ENCODE data around the gene LAMTOR2.

LAMTOR2 gene

DNA sequence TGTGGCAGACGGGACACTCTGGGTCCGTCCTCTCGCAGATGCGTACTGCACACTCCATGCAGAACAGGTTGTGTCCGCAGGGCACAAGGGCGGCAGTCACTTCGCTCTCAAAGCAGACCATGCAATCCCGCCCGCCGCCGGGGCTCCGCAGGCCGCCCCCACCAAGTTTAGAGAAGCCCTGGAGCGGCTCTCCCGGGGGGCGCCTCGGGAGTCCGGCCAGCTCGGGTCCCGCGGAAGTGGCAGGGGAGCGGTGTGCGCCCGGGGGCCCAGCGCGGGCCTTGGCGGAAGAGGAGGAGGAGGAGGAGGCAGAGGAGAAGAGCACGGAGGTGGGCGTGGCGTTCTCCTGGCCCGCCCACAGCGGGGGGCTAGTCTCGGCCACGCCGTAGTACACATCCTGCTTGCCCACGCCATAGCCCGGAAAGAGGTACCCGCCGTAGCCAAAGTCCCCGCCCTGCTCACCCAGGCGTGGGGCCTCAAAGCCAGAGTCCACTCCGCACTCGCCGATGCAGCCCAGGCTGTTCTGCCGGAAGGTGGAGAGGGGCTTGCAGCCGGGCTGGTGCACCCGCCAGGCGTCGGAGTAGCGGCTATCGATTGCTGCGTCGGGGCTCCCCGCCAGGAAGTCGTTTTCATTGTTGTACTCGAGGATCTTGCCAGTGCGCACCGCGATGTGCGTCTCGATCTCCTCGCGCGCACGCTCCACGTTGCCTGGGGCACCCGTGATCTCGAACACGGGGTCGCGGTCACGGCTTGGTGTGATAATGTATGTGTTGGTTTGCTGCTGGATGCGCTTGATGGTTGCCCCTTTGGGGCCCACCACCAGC lies 22.2 kb downstream of the LAMTOR2 start:
- no peak for DNase-seq

DNA sequence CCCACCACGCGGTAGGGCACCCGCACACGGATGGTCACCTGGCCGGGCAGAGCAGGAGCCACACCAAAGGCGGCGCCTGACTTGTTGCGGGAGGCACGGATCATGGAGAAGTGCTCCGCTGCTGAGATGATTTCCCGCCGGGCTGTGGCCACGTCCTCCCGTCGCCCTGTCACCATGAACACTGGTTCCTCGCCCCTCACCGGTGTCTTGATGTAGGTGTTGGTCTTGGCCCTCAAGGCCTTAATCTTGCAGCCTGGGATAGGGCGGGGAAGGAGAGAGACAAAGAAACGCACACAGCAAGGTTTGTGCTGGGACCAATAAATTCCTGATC lies 22.8 kb downstream of the LAMTOR2 start:
- no peak for DNase-seq

DNA sequence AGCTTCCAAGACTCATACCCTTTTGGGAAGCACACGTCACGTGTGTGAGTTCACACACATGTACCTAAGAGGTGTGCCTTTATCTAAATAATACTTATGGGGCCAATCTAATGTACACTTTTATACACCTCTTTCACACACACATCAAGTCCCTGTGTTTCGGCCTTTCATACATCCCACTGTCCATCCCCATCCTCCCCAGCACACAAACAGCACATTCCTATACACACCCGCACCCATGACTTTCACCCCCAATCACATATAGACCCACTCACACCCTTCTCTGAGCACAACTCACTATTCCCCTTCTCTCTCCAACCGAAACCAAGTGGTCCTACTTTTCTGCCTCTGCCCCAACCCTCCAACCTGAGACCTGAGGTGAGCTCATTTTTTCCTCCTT lies 24.1 kb downstream of the LAMTOR2 start:
- no peak for DNase-seq

DNA sequence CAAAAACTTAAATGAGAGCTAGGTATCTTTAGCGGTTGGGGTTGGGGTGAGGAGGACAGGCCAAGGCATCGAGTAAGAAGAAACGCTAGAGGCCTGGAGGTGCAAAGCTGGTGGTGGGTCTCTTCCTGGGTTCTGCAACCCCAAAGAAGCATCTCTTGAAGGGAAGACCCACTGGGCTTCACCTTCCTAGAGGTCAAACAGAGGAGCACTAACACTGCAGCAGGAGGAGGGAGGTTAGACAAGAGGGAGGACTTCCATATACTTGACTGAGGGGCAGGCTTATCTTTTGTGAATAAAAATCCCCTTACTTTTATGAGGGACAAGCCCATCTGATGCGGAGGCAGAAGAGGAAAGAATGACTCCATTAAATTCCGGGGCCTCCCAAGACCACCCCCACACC lies 25.2 kb downstream of the LAMTOR2 start:
- no peak for DNase-seq

DNA sequence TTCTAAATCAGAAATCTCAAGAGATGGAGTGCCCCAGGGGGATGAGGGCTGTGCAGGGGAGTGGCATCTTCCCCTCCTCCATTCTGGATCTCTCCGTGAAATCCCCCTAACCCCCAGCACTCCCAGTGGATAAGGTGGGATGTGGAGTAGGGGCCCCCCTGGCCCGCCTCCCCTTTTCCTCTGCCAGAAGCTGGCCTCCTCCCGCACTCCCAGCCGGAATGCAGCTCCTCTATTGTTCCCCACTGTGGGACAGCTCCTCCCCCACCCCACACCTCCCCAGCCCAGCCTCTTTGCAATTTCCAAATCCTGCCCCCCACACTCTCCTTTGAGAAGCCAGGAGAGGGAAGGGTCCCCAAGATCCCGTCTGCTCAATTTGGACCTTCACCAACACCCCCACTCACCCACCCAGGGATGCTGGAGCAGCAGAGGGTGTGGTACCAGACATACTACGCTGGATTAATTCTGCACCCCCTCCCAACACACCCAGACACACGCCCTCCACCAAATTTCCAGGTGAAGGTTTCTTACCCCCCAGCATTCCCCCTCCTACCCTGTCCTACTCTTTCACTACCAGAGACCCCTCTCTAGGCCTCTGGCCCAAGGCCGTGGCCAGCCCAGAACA lies 25.8 kb downstream of the LAMTOR2 start:
- no peak for DNase-seq

DNA sequence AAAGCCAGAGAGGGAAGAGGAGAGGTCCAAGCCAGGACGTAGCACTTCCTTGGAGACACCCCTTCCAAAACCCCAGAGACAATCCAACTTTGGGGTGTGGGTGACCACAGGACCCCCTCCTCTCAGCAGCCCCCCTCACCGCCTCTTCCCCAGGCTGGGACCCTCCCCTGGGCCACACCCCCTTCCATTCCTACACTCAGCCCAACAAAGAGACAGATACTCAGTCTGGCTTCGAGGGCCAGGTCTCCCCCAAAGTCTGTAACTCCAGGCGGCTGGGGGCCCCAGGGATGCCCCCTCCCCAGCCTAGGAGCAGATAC lies 26.2 kb downstream of the LAMTOR2 start:
- DNase-seq = no peak

DNA sequence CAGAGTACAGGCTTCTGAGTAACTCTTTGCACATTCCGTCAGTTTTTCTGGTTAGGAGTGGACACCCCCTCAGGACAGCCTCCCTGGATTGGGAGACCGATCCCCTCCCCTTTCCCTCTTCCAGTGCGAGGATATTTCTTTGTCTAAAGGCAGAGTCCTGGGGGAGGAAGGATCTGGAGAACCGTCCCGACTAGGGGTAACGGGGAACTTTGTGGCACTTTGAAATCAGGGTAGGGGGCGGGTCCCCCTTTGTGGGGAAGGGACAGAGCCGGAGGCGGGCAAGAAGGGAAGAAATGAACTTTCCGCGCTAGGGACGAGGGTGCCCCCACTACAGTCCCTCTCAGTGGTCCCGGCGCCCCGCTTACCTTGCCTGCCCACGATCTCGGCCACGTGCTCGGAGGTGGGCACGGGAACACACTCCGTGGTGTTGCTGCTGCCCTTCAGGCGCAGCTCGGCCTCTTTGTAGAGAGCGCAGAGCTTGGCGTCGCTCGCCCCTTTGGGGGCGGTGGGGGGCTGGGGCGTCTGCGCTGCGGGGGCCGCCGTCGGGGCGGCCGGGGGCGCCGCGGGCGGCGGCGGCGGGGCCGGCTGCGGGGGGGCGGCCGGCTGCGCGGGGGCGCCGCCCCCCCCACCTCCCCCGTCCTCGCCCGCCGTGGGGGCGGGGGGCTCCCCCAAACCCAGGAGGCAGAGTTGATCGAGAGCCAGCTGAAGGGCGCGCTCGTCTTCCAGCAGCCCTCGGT lies 26.8 kb downstream of the LAMTOR2 start:
- no peak for DNase-seq

DNA sequence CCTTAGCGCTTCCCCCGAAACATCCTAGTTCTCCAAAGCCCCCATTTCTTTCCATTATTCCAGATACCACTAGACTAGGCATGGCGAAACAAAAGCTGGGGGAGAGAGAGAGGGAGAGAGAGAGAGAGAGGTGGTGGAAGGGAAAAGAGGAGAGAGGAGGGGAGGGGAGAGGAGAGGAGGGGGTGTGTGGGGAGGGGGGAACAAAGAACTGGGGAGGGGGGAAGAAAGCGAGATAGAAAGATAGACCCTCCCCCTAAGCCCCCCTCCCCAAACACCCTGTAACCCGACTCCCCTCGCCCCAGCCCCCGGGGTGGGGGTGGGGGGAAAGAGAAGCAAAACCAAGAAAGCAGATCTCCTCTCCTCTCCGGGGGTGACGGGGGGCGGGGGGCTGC lies 27.3 kb downstream of the LAMTOR2 start:
- no peak for DNase-seq

DNA sequence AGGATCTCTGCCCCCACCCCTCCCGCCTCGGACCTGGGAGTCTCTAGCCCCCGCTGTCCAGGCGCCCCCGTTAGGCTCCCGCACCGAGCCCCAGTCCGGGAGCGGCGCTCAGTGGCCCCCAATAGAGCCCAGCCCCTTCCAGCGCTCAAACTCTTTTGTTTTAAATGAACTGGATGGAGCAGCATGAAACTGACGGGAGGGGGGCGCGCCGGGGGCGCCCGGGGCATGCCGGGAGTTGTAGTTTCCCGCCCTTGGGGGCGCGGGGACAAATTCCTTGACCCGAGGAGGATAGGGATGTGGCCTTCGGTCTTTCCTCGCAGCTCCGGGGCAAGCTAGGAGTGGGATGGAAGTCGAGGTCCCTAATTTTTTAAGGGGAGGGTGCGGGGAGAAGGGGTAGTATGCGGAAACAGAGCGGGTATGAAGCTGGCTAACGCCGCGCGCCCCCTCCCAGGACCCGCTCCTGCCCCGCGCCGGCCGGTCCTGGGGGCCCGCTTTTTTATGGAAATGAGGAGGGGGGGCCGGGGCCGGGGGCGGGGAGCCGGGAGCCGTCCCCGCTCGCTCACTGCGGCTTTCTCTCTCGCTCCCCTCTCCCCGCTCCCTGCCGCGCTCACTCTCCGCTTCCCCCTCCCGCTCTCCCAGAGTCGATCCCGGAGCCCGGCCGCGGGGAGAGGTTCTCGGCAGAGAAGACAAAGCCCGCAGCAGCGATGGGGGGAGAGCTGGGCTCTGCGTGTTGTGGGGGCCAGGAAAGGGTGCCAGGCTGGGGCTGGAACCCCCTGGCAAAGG lies 27.9 kb downstream of the LAMTOR2 start, which contains the start of gene MEX3A:
TSS of gene MEX3A (minus strand) at position 157 of the 783 bp plus-strand sequence. CDS start 467 bp downstream, outside the sequence.
- DNase-seq = peak; percentile 55

DNA sequence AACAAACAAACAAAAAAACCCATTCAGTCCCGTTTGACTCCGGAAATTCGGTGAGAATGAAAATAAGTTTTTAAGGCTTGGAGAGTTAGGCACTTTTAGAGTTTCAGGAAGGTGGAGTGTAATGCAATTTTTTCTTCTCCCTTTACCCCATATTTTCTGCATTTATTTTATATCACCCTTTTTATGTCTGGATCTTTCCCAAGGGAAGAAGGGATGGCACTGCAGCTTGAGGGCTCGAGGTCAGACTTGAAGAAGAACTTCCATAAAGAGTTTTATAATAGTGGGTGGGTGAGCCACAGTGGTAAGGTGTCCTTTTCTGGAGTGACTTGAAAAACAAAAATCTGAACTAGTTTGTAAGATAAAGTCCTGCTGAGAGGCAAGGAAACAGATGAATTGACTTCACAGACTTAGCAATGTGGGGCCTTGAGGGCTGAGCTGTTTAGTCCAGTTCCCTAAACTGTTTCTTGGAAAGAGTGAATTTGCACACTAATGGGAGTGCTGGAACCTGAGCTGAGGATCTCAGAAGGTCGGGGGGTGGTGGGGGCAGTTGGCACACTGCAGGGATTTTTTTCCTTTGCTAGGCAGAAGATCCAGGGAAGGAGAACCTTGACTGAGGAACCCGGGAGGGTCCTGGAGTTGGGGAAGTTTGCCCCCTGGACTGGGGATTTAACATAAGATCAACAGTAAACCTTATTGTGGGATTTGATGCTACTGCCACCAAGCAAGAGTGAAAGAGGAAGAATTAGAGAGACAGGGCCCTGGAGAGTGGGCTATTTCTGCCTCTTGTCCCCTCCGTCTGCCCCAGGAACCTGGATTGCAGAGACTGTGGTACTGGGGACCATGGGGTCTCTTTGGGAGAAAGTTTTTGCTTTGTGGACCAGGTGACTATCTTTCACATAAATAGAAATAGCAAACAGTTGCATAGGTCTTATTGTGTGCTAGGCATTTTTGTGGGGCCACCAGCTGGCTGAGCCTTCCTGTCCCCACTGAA lies 29.5 kb downstream of the LAMTOR2 start:
- no peak for DNase-seq

DNA sequence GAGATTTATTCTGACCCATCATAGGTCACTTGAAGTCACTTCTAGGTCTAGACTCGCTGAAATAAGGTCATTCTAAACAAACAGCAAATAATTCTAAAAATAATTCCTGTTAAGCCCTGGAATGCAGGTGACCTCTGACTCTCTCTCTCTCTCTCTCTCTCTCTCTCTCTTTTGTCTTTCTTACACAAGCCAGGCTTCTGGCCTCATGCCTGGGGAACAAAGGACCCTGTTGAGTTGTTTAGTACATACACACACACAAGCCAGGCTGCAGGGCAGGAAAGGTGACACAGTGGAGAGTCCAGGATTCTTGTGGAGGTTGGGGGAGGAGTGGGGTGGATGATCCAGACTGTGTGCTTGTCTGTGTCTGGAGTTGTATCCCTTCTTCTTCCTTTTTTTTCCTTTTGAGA lies 31.7 kb downstream of the LAMTOR2 start:
- DNase-seq = no peak

DNA sequence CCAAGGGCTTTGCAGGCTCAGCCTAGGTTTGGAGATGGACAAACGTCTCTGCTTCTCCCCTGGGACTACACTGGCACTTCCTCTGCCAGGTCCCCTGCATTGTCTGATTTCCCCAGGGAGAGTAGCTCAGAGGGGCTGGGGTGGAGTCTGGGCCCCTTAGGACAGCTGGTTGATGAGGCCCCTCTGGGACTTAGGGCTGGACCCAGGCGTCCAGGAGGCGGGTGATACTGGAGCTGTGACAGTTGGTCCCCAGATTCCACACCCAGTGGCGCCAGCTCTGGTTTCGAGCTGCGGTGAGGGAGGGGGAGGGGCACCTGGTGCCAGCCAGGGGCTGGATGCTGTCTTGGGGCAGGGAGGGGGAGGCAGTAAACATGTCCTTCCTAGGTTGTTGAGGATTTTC lies 35.1 kb downstream of the LAMTOR2 start:
- no peak for DNase-seq

DNA sequence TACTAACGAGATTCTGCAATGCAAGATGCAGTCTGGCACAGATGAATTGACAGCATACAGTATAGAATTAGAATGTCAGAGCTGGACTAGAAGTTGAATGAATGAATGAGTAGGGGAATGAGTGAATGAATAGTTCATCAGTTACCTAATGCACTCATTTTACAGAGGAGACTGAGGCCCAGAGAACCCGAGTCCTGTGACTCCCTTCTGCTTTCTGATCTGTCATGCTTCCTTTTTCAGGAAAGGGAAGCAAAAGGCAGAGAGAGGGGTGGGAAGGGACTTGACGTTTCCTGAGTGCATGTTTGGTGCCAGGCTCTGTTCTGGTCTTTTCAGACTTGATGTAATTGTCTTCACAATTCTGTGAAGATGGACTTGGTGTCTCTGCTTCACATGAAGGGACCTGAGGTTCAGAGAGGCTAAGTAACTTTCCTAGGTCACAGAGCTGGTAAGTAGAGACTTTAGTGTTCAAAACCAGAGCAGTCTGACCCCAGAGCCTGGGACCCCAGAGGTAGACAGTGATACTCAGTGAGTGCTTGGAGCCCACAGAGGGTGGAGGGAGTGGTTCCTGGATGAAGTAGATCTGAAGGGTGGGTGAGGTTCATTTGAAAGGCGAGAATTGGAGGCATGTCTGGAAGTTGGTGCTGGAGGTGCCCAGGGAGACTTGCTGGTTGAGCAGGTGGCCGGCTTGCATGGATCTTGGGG lies 35.7 kb downstream of the LAMTOR2 start:
- no peak for DNase-seq

DNA sequence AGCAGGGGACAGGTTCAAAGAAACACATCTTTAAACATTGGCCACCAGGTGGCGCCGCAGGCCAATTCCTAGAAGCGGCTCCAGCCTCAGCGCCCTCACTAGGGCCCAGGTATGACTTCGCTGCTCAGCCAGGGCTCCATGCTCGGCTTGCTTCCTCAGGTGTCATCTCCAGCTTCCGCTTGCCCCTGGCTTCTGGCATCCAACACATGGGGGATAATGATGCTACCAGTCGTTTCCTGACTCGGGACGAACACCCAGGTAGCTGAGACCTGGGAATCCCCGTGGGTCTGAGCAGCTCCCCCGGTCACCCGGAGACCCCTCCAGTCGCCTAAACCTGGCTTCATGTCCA lies 36.2 kb downstream of the LAMTOR2 start:
- peak; percentile 84 for DNase-seq

DNA sequence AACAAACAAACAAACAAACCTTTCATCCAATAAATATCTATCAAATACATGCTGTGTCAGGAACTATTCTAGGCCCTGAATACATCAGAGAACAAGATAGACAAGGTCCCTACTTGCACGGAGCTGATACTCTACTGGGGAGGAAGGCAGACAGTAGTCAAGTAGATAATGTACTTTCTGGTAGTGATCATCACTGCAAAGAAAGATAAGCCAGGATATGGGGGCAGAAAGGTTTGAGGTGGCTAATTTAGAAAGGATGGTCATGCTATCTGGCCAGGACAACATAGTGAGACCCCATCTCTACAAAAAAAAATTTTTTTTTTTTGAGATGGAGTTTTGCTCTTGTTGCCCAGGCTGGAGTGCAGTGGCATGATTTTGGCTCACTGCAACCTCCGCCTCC lies 37.0 kb downstream of the LAMTOR2 start:
- no peak for DNase-seq

DNA sequence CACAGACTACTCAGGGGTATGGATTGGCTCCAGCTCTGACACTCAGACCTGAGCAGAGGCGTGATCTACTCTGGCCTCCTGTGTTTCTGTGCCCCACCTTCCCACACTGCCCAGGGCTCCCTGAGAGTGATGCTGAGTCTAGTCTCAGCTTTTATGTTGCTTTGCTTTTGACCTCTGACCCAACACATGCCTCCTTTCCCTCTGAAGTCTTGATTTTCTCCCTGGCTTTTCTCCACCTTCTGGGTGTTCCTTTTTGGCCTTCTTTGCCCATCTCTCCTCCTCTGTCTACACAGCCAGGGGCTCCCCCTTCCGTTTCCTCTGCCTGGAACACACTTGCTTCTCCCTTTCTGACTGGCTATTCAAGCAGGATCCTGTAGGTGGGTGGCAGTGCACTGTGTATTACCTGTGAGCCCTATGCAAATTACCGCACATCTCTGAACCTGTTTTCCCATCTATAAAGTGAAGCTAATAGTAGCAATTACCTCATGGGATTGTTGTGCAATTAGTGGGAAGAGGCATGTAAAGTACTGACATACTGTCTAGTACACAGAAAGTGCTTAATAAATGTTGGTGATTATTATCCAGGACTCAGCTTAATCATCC lies 41.4 kb downstream of the LAMTOR2 start:
- DNase-seq = no peak

DNA sequence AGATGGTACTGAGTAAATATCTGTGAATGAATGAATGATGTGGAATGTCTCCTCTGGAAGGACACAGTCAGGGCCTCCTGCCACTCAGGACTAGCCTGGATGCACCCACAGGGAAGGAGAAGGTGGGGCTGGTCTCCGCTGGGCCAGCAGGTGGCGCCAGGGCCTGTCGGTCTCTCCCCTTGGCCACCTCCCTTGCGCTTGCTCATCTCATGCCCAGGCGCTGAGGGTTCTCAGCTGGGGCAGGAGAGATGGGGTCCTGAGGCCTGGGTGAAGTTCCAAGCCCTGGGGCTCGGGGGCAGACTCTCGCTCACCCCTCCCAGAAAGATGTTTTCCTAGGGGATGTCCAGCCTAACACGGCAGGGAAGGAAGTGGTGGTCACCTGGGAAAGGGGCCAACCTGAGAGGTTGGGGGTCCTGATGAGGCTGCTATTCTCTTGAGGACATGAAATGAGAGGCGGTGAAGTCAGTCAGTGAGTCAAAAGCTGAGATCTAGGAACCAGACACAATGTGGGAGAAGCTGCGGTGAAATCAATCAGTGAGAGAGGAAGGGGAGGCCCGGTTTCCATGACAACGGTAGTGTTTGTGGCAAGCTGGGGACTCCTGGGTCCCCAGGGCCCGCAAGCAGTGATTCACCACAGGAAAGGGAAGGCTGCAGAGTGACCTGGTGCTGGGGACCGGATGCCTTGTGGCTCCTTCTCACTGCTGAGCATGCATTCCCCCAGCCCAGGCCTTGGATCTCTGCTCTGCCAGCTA lies 42.2 kb downstream of the LAMTOR2 start:
- peak; percentile 99 for DNase-seq

DNA sequence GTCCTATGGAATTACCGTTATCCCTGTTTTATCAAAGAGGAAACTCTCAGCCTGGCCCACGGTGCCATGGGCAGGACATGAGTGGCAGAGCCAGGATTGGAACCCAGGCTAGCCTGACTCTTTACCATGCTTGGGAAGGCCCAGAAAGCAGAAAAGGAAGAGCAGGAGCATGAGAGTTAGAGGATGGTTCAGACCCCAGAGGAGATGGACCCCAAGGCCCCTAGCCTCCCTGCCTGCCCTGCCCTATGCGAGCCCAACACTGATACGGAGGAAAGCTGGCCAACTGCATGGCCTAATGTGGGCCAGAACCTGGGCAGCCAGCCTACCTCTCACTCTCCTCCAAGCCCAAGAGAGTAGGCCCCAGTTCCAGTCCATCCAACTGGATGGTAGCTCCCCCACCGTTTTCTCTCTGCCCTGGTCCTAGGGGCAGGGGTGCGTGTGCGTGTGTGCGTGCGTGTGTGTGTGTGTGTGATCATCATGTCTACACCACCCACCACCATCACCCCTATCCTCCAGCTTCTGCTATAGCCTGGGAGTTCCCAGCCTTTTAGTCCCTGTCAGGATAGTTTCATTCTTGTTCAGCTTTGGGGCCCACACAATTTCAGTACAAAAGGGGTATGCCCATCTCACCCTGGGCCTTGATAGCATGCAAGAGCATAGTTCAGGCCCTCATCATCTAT lies 43.1 kb downstream of the LAMTOR2 start:
- DNase-seq = no peak

DNA sequence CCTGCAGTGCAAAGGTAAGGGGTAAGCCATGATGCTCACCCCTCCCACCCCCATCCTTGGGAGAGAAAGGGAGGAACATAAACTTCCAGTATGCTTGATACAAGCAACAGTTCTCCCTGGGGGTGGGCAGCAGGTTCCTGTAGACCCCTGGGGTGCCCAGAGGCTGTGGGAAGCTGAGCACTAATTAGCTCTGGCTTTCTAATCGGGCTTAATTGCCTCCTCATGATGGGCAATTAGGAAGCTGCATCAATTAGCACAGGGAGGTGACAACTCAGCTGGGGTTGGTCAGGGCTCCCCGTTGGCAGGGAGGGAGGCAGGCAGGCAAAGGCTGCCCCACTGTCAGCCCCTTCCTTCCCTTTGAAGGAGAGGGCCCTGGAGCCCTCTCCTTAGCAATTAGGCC lies 44.2 kb downstream of the LAMTOR2 start:
- no peak for DNase-seq

DNA sequence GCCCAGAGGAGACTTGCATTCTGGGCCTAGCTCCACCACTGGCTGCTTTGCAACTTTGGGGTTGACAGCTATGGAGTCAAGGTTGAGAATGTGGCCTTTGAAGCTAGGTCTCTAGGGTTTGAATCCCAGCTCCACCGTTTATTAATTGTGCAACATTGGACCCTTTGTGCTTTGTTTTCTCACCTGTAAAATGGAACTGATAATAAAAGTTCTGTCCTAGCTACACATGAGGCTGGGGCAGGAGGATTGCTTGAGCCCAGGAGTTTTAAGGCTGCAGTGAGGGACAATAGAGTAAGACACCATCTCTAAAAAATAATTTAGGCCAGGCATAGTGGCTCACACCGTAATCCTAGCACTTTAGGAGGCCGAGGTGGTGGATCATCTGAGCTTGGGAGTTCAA lies 44.7 kb downstream of the LAMTOR2 start:
- DNase-seq = no peak
